A549 (cell line): ENCODE results near the gene SLC26A8. TPM values are rescaled to one million over a fixed set of nuclear protein-coding genes. Genes with fewer than 3 reads are reported as not detected.

ENCODE experiments used
- ATAC-seq, 2 experiments: fragments of 200-7000 bp in 1 of 2; fragments of >200 bp in 1 of 2; cut with Nextera tagmentation in 1 of 2; cut with Tn5 transposase in 1 of 2; 3 replicates each; pipeline versions ENCODE4 v1.8.0 to v1.9.1; 2018 to 2020; ENCODE audit warnings: mild to moderate bottlenecking in 1 of 2, moderate library complexity in 1 of 2
- CTCF ChIA-PET: fragments of 300-600 bp; sonication (Branson Sonifier 250); formaldehyde crosslinking; extraction: SDS; loops from one replicate; lab custom pipeline; 2021; ENCODE audit warnings: antibody characterized with exemption, inconsistent platforms; lab: Yijun Ruan, JAX
- POLR2A ChIA-PET: fragments of 350-600 bp; formaldehyde crosslinking; extraction: SDS; loops from one replicate; lab custom pipeline; 2021; ENCODE audit warnings: antibody characterized with exemption, inconsistent platforms; lab: Yijun Ruan, JAX
- DNase-seq, 2 experiments: peaks; one replicate each; pipeline versions ENCODE4 v3.0.0 to v3.0.0-alpha.2; 2011 to 2016; ENCODE audit warnings: low read depth in 1 of 2, low spot score in 1 of 2
- FAIRE-seq: peaks from 2 replicates; lab custom pipeline; 2011; peaks lifted over from hg19 to GRCh38; lab: Jason Lieb, UNC
- H3K27ac ChIP-seq, 2 experiments: fragments of >200 bp; sonication (Bioruptor Twin); formaldehyde crosslinking; 3 replicates each; pipeline ENCODE4 v1.5.1; 2016 to 2017
- H3K4me1 ChIP-seq: fragments of >200 bp; sonication (Bioruptor Twin); formaldehyde crosslinking; 3 replicates; pipeline ENCODE4 v1.6.1; 2016
- H3K4me2 ChIP-seq: fragments of >200 bp; sonication (Bioruptor Twin); formaldehyde crosslinking; 3 replicates; pipeline ENCODE4 v1.6.1; 2016
- H3K4me3 ChIP-seq: fragments of >200 bp; sonication (Bioruptor Twin); formaldehyde crosslinking; 3 replicates; pipeline ENCODE4 v1.5.1; 2016
- H3K9me3 ChIP-seq: fragments of >200 bp; sonication (Bioruptor Twin); formaldehyde crosslinking; 3 replicates; pipeline ENCODE4 v1.6.1; 2016
- BCL3 ChIP-seq: fragments of >200 bp; sonication (Bioruptor Twin); formaldehyde crosslinking; IDR thresholded peaks from 3 replicates; pipeline ENCODE4 v1.6.1; 2016
- CBX2 ChIP-seq: fragments of 200-600 bp; sonication (generic); IDR thresholded peaks from 2 replicates; pipeline ENCODE4 v1.6.1; 2016; ENCODE audit warnings: low read depth, mild to moderate bottlenecking, borderline replicate concordance
- CHD4 ChIP-seq: fragments of 200-600 bp; sonication (generic); IDR thresholded peaks from 2 replicates; pipeline ENCODE4 v1.6.1; 2016; ENCODE audit warnings: antibody characterized with exemption, mild to moderate bottlenecking, borderline replicate concordance
- CTCF ChIP-seq: fragments of >200 bp; sonication (Bioruptor Twin); formaldehyde crosslinking; IDR thresholded peaks from 3 replicates; pipeline ENCODE4 v1.5.1; 2016
- FOSB ChIP-seq: fragments of 250-450 bp; sonication (Bioruptor Pico); IDR thresholded peaks from 2 replicates; pipeline ENCODE4 v1.5.0; 2020; ENCODE audit warnings: mild to moderate bottlenecking, moderate library complexity
- FOSL2 ChIP-seq, 2 experiments: fragments of 450-650 bp in 1 of 2; fragments of >200 bp in 1 of 2; sonication (Bioruptor Twin) in 1 of 2; formaldehyde crosslinking; IDR thresholded peaks; 2 replicates each; pipeline versions ENCODE4 v1.5.0 to v1.6.1; 2016 to 2020; ENCODE audit warnings: mild to moderate bottlenecking in 1 of 2, moderate library complexity in 1 of 2
- HEYL ChIP-seq: fragments of 250-450 bp; sonication (Bioruptor Pico); IDR thresholded peaks from 2 replicates; pipeline ENCODE4 v1.8.0; 2021; ENCODE audit warnings: mild to moderate bottlenecking, moderate library complexity
- HOXA7 ChIP-seq: fragments of 250-450 bp; sonication (Bioruptor Pico); IDR thresholded peaks from 2 replicates; pipeline ENCODE4 v1.5.0; 2020; ENCODE audit warnings: mild to moderate bottlenecking, moderate library complexity
- HOXB5 ChIP-seq: fragments of 250-450 bp; sonication (Bioruptor Pico); IDR thresholded peaks from 2 replicates; pipeline ENCODE4 v1.5.0; 2020; ENCODE audit warnings: mild to moderate bottlenecking, moderate library complexity
- JUNB ChIP-seq: fragments of >200 bp; sonication (Bioruptor Twin); formaldehyde crosslinking; IDR thresholded peaks from 2 replicates; pipeline ENCODE4 v1.6.1; 2016
- KDM1A ChIP-seq: fragments of 200-600 bp; sonication (generic); IDR thresholded peaks from 2 replicates; pipeline ENCODE4 v1.6.1; 2016; ENCODE audit warnings: low read depth, mild to moderate bottlenecking
- MYC ChIP-seq: IDR thresholded peaks from 2 replicates; pipeline ENCODE4 v1.6.1; 2012; ENCODE audit warnings: mild to moderate bottlenecking, inconsistent platforms, low read length, improper control_type of control experiment, borderline replicate concordance
- NFE2L2 ChIP-seq: fragments of 150-350 bp; conservative IDR thresholded peaks from 2 replicates; pipeline ENCODE4 v1.6.1; 2014; ENCODE audit warnings: low read length
- POLR2AphosphoS2 ChIP-seq: conservative IDR thresholded peaks from 2 replicates; pipeline ENCODE4 v1.6.1; 2012; ENCODE audit warnings: low read length, improper control_type of control experiment, inconsistent platforms
- RARB ChIP-seq: fragments of 250-450 bp; sonication (Bioruptor Pico); IDR thresholded peaks from 2 replicates; pipeline ENCODE4 v1.8.0; 2021; ENCODE audit warnings: mild to moderate bottlenecking, moderate library complexity
- REST ChIP-seq: fragments of 200-600 bp; sonication (generic); IDR thresholded peaks from 2 replicates; pipeline ENCODE4 v1.6.1; 2016; ENCODE audit warnings: antibody characterized with exemption, mild to moderate bottlenecking, moderate library complexity
- SMC3 ChIP-seq: fragments of >200 bp; sonication (Bioruptor Twin); formaldehyde crosslinking; IDR thresholded peaks from 3 replicates; pipeline ENCODE4 v1.6.1; 2018; ENCODE audit warnings: inconsistent platforms
- SREBF2 ChIP-seq: fragments of 450-650 bp; IDR thresholded peaks from 2 replicates; pipeline ENCODE4 v1.6.1; 2014; ENCODE audit warnings: mild to moderate bottlenecking, moderate library complexity
- WGBS: methylation state at CpG from one replicate; pipeline ENCODE4 v1.1.6; 2017; ENCODE audit errors: missing lambda C conversion rate; 5-methylcytosine and 5-hydroxymethylcytosine counted together
- polyA plus RNA-seq, 4 experiments: library from polyadenylated mRNA; depleted of rRNA in 3 of 4; stranded (reverse); fragments of >200 nt; fragmentation: RNase III in 1 of 4; extraction: RNeasy Plus Mini Kit Qiagen cat#74134 plus additional on column Dnase treatment in 1 of 4; gene quantifications; 2 replicates in 3 of 4; 3 replicates in 1 of 4; pipeline ENCODE4 v1.2.3, GENCODE V29; 2011 to 2017

Gene SLC26A8
- polyA plus RNA-seq, 2 of the 4 experiments (the other 2 are of a cell fraction) = not detected

GRCh38 chr6:36050305-36050704, 25.9 kb upstream of the SLC26A8 start (continued):
- TF ChIP-seq SMC3 (no peak), BCL3 (no peak), JUNB (no peak), MYC (no peak), CBX2 (no peak), NFE2L2 (no peak), FOSB (CRISPR knock-in tag) (no peak)

GRCh38 chr6:36049582-36049981, 25.1 kb upstream of the SLC26A8 start:
- no peak for ATAC-seq
- CTCF ChIA-PET = interaction anchor here (2.3 kb wide), 1 partner anchor 22 kb away, joined by 6 read pairs; the partner anchor contains the start of gene MAPK14
- no peak for DNase-seq
- no peak for FAIRE-seq
- Histone ChIP-seq H3K9me3 (no peaks in the 10 kb centered on the region), H3K4me3 (no peak overlapping the region), H3K27ac (no peak overlapping the region), H3K4me1 (no peaks in the 10 kb centered on the region), H3K4me2 (no peak overlapping the region)
- POLR2A ChIA-PET = no interaction called here
- 93% methylated on average over 2 of the region's 2 CpGs for WGBS
- TF ChIP-seq POLR2AphosphoS2 (no peak), CTCF (no peak), HEYL (no peak), BCL3 (no peak), REST (no peak), FOSL2 (IDR thresholded peaks at IDR 0.05) (no peak), FOSL2 (CRISPR knock-in tag; IDR thresholded peaks at IDR 0.05) (no peak), CHD4 (no peak), SMC3 (no peak), KDM1A (no peak), HOXA7 (CRISPR knock-in tag) (no peak), SREBF2 (no peak), RARB (no peak), HOXB5 (CRISPR knock-in tag) (no peak), CBX2 (no peak)
